C4-2B (cell line): ENCODE data around the gene KSR2.

Experiments
- CTCF ChIP-seq: fragments of 450-650 bp; conservative IDR thresholded peaks from 2 replicates; pipeline ENCODE4 v1.5.1; 2017; ENCODE audit warnings: mild to moderate bottlenecking
- ZFX ChIP-seq: fragments of 450-650 bp; IDR thresholded peaks from 2 replicates; pipeline ENCODE4 v1.6.1; 2017

GRCh38 chr12:117559978-117560377 is 408.8 kb downstream of the KSR2 start:
- TF ChIP-seq CTCF (no peak), ZFX (no peak)
